Retina (tissue), 1 donor: ENCODE data around the gene OR1I1.
"Not testable (repeated sequence)": the region's sequence is repeated elsewhere in the genome, so short reads cannot be mapped to it uniquely, and the experiment has no call there.

Experiments used
- DNase-seq: peaks from one replicate; pipeline ENCODE4 v3.0.0-alpha.2; 2016

The OR1I1 gene, protein sequence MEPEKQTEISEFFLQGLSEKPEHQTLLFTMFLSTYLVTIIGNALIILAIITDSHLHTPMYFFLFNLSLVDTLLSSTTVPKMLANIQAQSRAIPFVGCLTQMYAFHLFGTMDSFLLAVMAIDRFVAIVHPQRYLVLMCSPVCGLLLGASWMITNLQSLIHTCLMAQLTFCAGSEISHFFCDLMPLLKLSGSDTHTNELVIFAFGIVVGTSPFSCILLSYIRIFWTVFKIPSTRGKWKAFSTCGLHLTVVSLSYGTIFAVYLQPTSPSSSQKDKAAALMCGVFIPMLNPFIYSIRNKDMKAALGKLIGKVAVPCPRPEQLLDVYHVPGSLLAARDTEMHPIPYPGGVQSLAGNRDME

DNA sequence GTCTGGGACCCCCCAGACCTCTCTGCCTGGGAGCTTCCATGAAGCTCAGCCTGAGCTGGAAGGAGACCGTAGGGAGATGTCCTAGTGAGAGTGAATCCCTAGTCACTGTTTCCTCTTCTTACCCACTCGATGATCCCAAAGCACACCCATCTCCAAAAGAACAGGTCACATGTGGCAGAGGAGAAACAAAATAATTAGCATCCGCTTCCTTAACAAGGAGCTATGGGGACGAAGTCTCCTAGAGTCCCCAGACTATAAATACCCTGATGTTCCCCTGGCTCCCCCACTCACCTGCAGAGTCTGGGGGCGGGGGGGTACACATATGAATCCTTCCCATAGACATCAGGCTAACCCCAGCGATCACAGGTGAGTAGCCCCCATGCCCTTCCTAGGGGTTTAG is at the start of gene OR1I1:
TSS of gene OR1I1 (plus strand) at position 301 of the 400 bp plus-strand sequence. CDS start 4,855 bp downstream, outside the sequence.
- no peak for DNase-seq

DNA sequence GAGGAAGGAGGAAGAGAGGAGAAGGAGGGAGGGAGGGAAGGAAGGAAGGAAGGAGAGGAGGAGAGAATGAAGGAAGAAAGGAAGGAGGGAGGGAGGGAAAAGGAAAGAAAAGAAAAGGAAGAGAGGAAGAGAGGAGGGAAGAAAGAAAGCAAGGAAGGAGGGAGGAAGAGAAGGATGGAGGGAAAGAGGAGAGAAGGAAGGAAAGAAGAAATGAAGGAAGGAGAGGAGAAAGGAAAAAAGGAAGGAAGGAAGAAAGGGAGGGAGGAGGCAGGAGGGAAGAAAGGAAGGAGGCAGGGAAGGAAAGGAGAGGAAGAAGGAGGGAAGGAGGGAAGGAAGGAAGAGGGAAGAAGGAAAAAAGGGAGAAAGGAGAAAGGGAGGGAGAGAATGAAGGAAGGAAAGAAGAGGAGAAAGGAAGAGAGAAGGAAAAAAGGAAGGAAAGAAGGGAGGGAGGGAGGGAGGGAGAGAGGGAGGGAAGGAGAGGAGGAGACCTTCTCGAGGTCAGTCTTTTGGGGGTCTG is 46.2 kb upstream of the OR1I1 start:
- no peak for DNase-seq

DNA sequence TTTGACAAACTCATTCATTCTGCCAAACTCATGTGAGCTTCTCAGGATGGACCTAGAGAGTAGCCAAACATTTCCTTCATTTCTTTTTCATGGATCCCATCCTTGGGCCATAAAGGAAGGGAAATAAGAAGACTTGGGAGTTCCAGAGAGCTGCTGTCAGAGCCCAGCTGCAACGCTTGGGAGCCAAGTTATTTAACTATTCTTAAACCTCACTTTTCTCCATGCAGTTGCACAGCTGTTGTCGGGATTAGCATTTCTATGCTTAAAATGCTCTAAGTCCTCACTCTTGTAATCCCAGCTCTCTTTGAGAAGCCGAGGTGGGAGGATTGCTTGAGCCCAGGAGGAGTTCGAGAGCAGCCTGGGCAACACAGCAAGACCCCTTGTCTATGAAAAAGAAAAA is 44.4 kb upstream of the OR1I1 start:
- DNase-seq = no peak

DNA sequence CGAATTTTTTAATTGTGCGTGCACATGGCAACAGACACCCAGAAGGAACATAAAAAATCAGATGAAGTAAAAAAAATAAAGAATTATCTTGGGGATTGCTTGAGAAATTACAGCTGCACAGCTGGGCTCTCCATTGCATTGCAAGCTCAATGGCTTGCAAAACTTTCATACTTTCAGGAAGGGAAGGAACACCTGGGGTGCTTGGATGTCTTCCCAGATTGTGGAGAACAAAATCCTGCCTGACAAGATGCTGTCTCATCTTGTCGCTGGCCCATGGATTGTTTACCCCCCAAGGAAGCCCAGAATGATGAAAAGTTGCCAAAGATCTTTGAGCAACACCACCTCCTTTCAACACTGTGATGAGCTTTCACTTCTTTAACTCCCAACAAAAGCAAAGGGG is 43.7 kb upstream of the OR1I1 start:
- no peak for DNase-seq

DNA sequence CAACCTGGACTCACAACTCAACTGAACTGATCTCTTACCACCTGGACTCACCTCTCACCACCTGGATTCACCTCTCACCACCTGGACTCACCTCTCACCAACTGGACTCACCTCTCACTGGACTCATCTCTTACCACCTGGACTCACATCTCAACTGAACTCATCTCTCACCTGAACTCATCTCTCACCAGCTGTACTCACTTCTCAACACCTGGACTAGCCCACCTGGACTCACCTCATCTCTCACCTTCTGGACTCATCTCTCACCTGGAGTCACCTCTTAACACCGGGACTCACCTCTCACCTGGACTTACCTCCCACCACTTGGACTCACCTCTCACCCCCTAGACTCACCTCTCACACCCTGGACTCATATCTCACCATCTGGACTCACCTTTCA is 40.0 kb upstream of the OR1I1 start:
- DNase-seq = no peak

DNA sequence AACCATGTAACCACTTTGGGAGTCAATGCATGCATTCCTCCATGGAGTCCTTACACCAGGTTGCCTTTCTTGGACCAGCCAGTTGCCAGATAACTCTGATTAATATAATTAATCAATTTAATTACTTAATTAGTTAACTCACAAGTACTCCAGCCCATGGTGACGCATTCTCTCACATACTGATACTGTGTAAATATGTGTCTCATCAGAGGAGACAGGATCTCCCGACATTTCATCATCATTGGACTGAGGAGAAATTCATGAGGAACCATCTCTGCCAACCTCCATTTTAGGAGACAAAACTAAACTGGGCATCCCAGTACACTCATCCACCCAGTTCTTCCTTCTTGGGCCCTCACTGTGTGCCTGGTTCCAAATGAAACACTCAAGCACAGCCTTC is 39.2 kb upstream of the OR1I1 start:
- DNase-seq = no peak

DNA sequence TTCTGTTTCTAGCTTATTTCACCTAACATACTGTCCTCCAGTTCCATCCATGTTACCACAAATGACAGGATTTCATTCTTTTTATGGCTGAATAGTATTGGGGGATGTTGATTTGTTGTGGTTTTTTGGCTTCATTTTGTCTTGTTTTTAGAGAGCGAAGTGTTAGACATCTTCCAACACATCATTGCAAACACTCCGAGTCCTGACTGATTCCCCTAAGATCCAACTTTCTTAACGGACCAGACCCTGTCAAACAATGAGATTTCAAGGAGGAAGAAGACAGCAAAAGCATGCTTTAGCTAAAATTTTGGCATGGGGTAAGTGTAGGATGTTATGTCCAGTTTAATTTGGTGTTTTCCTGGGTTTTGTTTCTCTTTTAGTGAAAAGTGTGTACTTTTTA is 36.5 kb upstream of the OR1I1 start:
- DNase-seq = no peak

DNA sequence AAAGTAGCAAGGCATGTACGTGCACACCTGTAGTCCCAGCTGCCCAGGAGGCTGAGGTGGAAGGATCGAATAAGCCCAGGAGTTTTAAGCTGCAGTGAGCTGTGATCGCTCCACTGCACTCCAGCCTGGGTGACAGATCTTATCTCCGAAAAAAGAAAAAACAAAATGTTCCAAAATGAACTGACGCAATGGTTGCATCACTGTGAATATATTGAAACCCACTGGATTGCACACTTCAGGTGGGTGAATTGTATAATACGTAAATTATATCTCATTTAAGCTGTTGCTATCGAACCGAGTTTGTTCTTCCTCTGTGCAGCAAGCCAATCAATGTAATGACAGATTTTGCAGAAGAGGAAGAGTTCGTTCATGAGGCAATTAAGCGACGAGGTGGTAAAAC is 34.3 kb upstream of the OR1I1 start:
- DNase-seq = no peak

DNA sequence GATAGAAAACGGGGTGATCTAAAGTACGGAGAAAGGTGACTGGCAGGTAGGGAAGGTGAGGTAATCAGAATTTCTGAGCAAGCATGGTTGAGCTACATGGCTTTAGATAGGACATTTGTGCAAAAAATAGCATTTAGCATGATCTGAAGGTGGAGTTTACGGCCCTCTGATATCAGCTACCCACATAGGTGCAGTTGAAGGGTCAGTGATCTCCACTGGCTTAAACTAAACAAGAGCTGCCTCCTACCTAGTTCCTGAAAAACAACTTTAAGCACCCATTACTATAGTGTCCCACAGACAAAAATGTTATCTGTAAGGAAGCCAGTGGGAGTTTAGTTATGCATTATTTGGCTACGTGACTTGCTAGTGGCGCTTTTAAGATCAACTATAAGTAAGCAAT is 33.9 kb upstream of the OR1I1 start:
- DNase-seq = no peak

DNA sequence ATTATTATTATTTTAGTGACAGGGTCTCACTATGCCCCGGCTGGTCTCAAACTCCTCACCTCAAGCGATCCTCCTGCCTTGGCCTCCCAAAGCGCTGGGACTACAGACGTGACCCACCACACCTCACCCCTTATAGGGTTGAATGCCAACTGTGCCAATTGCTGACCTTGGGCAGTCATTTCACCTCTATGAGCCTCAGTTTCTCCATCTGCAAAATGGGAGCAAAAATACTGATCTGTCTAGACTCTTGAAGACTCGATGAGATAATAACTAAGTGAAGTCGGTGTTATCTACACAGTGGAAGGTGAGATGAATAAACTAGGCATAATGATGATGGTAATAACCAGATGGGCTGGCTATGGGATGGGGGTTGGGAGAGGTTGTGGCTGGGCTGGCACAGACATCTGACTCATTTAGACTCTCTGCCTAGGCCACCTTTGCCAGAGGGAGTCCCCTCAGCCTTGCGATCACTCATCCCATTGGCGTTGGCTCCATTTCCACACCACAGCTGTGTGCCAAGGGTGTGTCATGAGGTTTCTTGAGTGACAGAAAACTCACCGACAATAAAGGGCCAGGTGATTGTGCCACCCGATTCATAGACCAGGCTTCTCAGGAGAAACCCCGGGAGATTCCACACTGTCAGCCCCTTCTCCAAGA is 33.0 kb upstream of the OR1I1 start, which contains the start of gene CASP14:
TSS of gene CASP14 (plus strand) at position 596 of the 657 bp plus-strand sequence. CDS start 2,772 bp downstream, outside the sequence.
- no peak for DNase-seq

DNA sequence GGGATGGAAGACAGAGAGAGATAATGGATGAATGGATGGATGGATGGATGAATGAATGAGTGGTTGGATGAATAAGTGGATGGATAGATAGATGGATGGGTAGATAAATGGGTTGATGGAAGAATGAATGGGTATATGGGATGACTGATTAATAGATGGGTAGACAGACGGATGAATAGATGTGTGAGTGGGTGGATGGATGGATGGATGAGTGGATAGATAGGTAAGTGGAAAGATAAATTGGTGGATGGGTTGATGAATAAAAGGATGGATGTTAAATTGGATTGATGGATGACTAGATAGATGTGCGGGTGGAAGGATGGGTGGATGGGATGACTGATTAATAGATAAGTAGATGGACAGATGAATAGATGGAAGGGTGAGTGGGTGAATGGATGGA is 31.4 kb upstream of the OR1I1 start:
- DNase-seq = no peak

DNA sequence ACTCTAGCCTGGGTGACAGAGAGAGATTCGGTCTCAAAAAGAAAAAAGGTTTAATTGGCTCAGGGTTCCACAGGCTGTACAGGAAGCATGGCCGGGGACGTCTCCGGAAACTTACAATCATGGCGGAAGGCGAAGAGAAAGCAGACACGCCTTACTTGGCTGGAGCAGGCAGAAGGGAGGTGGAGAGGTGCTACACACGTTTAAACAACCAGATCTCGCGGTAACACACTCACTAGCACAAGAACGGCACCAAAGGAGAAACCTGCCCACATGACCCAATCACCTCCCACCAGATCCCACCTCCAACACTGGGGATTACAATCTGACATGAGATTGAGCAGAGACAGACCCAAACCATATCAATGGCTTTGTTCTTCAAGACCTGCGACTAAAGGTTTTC is 20.0 kb upstream of the OR1I1 start:
- no peak for DNase-seq

DNA sequence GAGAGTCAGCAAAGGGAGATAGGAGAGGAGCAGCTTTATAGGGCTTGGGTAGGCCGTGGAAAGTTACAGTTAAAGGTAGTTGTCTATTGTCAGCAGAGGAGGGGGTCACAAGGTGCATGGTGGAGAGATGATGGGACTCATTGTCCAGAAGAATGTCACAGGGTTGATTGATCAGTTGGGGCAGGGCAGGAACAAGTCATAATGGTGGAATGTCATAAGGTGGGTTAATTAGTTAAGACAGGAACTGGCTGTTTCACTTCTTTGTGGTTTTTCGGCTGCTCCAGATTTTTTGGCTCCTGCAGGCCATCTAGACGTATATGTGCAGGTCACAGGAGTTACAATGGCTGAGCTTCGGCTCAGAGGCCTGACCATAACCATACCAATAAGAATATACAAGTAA is 11.6 kb upstream of the OR1I1 start:
- DNase-seq = not testable (repeated sequence)

DNA sequence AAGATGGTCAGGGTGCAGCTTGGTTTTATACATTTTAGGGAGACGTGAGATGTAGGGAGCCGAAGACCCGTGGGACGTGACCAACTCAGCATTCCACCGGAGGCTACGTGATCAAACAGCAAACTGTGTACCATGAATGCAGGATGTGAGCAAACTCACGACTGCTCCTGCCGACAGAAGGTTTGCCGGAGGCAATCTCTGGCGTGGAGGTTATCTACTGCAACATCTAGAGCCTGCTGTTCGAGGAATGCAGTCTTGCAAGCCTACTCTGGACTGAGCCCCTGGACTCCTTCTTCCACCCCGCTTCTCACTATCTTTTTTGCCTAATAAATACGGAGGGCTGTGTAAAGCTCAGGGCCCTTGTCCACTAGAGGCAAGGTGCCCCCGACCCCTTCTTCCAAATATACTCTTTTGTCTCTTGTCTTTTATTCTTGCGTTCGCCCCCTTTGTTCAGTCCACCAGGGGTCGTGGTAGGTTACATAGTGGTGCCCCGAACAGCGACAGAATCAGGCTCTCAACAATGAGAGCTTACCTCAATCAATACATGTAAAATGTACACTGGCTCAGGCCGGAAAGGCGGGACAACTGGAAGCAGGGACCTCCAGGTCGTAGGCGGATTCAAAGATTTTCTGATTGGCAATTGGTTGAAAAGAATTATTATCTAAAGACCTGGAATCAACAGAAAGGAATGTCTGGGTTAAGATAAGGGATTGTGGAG is 8.9 kb upstream of the OR1I1 start:
- DNase-seq = no peak

DNA sequence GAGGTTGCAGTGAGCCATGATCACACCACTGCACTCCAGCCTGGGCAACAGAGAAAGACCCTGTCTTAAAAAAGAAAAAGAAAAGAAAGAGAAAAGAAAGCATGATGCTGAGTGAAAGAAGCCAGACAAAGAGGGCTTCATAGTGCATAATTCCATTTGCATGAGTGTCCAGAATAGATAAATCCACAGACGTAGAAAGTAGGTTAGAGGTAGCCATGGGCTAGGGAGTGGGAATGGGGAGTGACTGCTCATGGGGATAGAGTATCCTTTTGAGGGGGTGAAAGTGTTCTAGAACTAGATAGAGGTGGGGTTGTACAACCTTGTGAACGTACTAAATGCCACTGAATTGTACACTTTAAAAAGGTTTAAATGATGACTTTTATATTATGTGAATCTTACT is 7.6 kb upstream of the OR1I1 start:
- DNase-seq = no peak

DNA sequence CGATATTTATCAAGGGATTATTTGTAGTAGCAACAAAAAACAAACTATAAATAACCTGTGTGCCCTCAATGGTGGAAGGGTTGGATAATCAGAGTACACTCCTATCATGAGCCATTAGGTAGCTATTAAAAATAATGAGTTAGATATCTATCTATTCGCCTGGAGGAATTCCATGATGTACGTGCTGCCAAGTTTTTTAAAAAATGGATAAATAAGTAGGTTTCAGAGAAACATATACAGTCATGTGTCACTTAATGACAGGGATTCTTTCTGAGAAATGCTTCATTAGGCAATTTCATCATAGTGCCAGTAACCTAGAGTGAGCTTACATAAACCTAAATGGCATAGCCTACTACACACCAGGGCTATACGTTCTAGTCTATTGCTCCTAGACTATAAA is 6.2 kb upstream of the OR1I1 start:
- DNase-seq = no peak

DNA sequence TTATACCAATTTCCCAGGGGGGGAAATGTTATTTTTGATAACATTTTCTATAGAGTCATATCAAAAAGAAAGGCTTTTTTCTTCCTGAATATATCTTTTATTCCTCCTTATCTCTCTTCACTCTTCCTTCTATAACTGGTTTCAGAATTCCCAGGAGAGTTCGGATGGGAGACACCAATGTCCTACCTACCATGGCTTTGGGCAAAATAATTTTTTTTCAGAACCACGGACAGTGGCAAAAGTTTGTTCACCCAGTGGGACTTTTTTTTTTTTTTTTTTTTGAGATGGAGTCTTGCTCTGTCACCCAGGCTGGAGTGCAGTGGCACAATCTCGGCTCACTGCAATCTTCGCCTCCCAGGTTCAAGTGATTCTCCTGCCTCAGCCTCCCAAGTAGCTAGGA is 2.0 kb upstream of the OR1I1 start:
- not testable (repeated sequence) for DNase-seq

DNA sequence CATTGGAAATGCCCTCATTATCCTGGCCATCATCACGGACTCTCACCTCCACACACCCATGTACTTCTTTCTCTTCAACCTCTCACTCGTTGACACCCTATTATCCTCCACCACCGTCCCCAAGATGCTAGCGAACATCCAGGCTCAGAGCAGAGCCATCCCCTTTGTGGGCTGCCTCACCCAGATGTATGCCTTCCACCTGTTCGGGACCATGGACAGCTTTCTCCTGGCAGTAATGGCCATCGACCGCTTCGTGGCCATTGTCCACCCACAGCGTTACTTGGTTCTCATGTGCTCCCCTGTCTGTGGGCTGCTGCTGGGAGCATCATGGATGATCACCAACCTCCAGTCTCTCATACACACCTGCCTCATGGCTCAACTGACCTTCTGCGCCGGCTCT is 5.2 kb downstream of the OR1I1 start:
- no peak for DNase-seq

DNA sequence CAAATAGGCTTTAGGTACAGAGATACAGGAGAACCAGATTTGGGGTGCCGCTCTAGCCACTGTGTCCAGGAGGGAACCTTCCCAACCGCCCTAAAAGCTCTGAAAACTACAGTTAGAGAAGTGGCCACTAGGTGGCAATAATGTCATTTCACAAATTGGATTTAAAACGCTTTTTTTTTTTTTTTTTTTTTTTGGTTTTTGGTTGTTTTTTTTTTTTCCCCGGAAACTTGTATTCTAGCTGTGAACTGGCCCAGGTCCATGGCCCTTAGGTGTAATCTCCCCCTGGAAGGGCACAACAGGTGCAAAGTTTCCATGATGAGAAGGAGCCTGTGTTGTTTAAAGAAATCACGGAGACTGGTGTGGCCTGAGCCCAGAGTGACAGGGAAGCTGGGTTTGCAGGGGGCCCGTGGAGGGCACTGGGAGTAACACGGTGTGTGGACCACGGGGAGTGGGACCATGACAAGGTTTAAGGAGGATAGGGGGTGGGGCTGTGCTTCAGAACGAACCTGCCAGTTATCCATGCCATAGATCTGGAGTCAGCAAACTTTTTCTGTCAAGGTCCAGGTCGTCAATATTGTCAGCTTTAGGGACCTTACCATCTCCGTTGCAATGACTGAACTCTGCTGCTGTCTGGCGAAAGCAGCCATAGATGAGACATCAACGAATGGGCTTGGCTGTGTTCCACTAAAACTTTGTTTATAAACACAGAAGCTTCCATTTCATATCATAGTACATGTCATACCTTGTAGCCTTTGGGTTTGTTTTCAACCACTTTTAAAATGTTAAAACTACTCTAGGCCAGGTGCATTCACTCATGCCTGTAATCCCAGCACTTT is 10.1 kb downstream of the OR1I1 start:
- DNase-seq = peak; percentile 77

DNA sequence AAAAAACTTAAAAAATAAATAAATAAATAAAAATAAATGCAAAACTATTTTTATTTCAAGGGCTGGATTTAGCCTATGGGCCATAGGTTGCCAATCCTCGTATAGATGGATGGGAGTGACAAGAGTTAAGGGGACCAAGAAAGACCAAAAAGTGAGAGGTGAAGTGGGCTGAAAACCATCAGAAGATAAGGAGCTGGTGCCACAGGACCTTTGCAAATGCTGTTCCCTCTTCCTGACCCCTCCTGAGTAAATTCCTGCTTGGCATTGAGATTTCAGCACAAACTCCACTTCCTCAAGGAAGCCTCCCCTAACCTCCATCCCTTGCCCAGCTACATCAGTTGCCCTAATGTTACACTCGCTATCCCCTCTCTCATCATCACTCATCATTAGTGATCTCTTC is 11.0 kb downstream of the OR1I1 start:
- no peak for DNase-seq

DNA sequence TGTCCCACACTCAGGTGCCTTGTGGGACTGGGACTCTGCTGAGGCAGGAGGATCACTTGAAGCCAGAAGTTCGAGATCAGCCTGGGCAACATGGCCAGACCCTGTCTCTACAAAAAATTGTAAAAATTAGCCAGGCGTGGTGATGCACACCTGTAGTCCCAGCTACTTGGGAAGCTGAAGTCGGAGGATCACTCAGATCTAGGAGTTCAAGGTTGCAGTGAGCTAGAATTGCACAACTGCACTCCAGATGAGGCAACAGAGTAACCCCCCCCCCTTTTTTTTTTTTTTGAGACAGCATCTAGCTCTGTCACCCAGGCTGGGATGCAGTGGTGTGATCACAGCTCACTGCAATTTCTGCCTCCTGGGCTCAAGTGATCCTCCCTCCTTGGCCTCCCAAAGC is 14.2 kb downstream of the OR1I1 start:
- DNase-seq = no peak

DNA sequence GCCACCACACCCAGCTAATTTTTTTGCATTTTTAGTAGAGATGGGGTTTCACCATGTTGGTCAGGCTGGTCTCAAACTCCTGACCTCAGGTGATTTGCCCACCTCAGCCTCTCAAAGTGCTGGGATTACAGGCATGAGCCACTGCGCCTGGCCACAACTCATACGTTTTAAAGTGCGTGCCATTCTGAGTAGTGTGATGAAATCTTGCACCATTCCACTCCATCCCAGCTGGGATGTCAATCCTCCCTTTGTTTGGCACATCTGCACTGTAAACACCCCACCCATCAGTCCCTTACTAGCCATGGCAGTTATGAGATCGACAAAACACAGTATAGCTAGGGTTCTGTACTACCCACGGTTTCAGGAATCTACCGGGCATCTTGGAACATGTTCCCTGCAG is 16.0 kb downstream of the OR1I1 start:
- DNase-seq = not testable (repeated sequence)

DNA sequence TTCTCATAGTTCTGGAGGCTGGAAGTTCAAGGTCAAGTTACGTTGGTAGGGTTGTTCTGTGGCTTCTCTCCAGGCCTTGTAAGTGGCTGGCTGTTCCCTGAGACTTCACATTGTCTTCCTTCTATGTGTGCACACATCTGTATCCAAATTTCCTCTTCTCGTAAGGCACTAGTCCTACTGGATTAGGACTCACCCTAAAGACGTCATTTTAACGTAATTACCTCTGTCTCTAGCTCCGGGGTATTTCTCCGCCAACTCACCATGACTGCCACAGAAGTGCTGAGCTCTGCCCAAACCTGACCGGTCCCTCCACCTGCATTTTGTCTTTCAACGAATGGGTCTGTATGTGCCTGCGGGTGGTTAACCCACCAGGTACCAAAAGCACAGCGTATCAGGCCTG is 16.4 kb downstream of the OR1I1 start:
- DNase-seq = no peak
